Cardiac fibroblast (primary cell): ENCODE measurements around the gene GIT2.

Experiments
- DNase-seq, 2 donors: peaks; one replicate each; pipeline versions ENCODE4 v3.0.0 to v3.0.0-alpha.2; 2010; ENCODE audit warnings: low read depth in 2 of 2
- H3K4me3 ChIP-seq, 2 donors: replicated peaks in 1 of 2; 1 replicate in 1 of 2; 2 replicates in 1 of 2; pipeline ENCODE4 v1.5.1; 2011; ENCODE audit warnings: low read depth in 2 of 2, low read length in 2 of 2, mild to moderate bottlenecking in 2 of 2, moderate library complexity in 1 of 2
- CTCF ChIP-seq: IDR thresholded peaks from one replicate; pipeline ENCODE4 v1.5.1; 2011; ENCODE audit warnings: low read depth, mild to moderate bottlenecking, low read length, inconsistent platforms

GIT2 gene

GRCh38 chr12:110033888-110034287 lies 37.7 kb upstream of the GIT2 start:
- DNase-seq, result no peak
- TF ChIP-seq CTCF, result no peak
- no peak overlapping the region for H3K4me3 ChIP-seq

GRCh38 chr12:110029290-110029815 lies 33.2 kb upstream of the GIT2 start:
- no peak for DNase-seq
- H3K4me3 ChIP-seq, result no peak overlapping the region
- TF ChIP-seq CTCF, result no peak

- no peak overlapping the region for H3K4me3 ChIP-seq
- no peak for TF ChIP-seq CTCF
- DNase-seq, result no peak
Measured at GRCh38 chr12:110028323-110028722, 32.2 kb upstream of the GIT2 start.

- DNase-seq, result no peak
- TF ChIP-seq CTCF, result no peak
Measured at GRCh38 chr12:110024051-110024450, 27.9 kb upstream of the GIT2 start.

GRCh38 chr12:110023059-110023980 lies 27.2 kb upstream of the GIT2 start:
- DNase-seq, result peak; percentile 64 to 71
- H3K4me3 ChIP-seq, result no peak overlapping the region
- TF ChIP-seq CTCF, result no peak

More at GRCh38 chr12:110024051-110024450, 27.9 kb upstream of the GIT2 start:
- H3K4me3 ChIP-seq, result no peak overlapping the region

- no peak for TF ChIP-seq CTCF
- no peak overlapping the region for H3K4me3 ChIP-seq
- no peak for DNase-seq
Measured at GRCh38 chr12:110020956-110021355, 24.8 kb upstream of the GIT2 start.
